ENCODE data around the gene SLC25A48.

DNA sequence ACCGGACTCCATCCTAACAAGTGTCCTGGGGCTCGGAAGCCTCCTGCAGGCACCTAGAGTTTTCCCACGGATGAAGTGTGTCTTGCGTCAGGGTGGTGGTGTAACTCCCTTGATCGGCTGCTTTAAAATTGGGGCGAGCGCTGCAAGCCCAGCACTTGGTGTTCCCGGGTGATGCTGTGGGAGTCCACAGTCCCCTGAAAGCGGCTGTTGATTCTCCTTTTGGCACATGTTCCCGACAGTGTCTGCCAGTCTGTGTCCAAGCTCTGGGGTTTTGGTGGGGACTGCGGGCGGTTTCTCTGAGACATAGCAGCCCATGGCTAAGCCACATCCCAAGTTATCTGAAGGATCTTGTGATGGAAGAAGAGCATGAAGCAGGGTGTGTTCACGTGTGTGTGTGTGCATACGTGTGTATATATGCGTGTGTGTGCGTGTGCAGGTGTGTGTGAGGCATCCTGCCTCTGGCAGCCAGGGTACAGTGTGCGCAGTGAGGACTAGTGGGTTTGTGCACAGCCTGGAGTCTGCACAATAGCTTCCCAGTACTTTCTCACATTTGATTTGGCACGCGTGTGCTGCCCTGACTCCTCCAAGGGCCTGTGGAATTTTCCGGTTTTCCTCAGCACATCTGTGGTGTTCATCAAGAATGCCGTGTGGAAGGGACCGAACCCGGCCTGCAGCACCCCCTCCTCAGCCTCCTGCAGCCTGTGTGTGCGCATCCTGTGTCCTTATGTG lies 16.9 kb downstream of the SLC25A48 start:
- TF ChIP-seq, protein P1, sequence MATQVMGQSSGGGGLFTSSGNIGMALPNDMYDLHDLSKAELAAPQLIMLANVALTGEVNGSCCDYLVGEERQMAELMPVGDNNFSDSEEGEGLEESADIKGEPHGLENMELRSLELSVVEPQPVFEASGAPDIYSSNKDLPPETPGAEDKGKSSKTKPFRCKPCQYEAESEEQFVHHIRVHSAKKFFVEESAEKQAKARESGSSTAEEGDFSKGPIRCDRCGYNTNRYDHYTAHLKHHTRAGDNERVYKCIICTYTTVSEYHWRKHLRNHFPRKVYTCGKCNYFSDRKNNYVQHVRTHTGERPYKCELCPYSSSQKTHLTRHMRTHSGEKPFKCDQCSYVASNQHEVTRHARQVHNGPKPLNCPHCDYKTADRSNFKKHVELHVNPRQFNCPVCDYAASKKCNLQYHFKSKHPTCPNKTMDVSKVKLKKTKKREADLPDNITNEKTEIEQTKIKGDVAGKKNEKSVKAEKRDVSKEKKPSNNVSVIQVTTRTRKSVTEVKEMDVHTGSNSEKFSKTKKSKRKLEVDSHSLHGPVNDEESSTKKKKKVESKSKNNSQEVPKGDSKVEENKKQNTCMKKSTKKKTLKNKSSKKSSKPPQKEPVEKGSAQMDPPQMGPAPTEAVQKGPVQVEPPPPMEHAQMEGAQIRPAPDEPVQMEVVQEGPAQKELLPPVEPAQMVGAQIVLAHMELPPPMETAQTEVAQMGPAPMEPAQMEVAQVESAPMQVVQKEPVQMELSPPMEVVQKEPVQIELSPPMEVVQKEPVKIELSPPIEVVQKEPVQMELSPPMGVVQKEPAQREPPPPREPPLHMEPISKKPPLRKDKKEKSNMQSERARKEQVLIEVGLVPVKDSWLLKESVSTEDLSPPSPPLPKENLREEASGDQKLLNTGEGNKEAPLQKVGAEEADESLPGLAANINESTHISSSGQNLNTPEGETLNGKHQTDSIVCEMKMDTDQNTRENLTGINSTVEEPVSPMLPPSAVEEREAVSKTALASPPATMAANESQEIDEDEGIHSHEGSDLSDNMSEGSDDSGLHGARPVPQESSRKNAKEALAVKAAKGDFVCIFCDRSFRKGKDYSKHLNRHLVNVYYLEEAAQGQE (IDR thresholded peaks at IDR 0.05; ENCODE audit: insufficient read depth in 1 of 2, low read depth in 2 of 2, low read length in 1 of 2), result no peak
- TF ChIP-seq, protein P2, sequence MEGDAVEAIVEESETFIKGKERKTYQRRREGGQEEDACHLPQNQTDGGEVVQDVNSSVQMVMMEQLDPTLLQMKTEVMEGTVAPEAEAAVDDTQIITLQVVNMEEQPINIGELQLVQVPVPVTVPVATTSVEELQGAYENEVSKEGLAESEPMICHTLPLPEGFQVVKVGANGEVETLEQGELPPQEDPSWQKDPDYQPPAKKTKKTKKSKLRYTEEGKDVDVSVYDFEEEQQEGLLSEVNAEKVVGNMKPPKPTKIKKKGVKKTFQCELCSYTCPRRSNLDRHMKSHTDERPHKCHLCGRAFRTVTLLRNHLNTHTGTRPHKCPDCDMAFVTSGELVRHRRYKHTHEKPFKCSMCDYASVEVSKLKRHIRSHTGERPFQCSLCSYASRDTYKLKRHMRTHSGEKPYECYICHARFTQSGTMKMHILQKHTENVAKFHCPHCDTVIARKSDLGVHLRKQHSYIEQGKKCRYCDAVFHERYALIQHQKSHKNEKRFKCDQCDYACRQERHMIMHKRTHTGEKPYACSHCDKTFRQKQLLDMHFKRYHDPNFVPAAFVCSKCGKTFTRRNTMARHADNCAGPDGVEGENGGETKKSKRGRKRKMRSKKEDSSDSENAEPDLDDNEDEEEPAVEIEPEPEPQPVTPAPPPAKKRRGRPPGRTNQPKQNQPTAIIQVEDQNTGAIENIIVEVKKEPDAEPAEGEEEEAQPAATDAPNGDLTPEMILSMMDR (IDR thresholded peaks at IDR 0.05), result no peak
- TF ChIP-seq POLR2AphosphoS5 (IDR thresholded peaks at IDR 0.05; ENCODE audit: low read depth, low read length) (no peak), TCF7L2 (IDR thresholded peaks at IDR 0.05; ENCODE audit: low read depth, low read length) (no peak)
